Cardiac fibroblast (primary cell): ENCODE results near the gene CDH23.

Source experiments
- DNase-seq, 2 donors: peaks; one replicate each; pipeline versions ENCODE4 v3.0.0 to v3.0.0-alpha.2; 2010; ENCODE audit warnings: low read depth in 2 of 2
- H3K4me3 ChIP-seq, 2 donors: replicated peaks in 1 of 2; 1 replicate in 1 of 2; 2 replicates in 1 of 2; pipeline ENCODE4 v1.5.1; 2011; ENCODE audit warnings: low read depth in 2 of 2, low read length in 2 of 2, mild to moderate bottlenecking in 2 of 2, moderate library complexity in 1 of 2
- TF ChIP-seq, protein P1 (sequence below): IDR thresholded peaks from one replicate; pipeline ENCODE4 v1.5.1; 2011; ENCODE audit warnings: low read depth, mild to moderate bottlenecking, low read length, inconsistent platforms

The CDH23 gene

DNA sequence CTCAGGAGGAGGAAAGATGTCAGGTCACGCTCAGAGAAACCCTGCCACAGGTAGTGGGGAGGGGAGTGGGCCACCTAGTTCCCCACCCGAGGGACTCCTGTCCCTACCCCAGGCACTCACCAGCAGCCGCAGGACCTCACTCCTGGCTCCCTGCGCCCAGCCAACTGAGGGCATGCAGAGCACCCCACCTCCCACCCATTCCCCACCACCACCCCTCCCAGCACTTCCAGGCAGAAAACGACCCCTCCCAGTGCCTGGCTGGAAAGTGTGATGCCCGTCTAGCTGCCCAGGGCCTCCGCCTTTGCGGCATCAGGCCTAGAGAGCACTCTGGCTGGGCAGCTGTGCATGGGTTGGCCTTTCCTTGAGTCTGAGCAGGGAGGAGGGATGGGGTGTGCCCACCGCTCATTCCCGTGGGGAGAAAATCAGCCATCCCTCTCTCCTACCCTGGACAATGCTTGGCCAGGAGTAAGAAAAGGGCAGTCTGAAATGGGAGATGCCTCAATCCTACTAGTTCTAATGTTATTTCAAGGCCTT, 321.5 kb downstream of the CDH23 start:
- no peak for DNase-seq
- TF ChIP-seq, protein P1, sequence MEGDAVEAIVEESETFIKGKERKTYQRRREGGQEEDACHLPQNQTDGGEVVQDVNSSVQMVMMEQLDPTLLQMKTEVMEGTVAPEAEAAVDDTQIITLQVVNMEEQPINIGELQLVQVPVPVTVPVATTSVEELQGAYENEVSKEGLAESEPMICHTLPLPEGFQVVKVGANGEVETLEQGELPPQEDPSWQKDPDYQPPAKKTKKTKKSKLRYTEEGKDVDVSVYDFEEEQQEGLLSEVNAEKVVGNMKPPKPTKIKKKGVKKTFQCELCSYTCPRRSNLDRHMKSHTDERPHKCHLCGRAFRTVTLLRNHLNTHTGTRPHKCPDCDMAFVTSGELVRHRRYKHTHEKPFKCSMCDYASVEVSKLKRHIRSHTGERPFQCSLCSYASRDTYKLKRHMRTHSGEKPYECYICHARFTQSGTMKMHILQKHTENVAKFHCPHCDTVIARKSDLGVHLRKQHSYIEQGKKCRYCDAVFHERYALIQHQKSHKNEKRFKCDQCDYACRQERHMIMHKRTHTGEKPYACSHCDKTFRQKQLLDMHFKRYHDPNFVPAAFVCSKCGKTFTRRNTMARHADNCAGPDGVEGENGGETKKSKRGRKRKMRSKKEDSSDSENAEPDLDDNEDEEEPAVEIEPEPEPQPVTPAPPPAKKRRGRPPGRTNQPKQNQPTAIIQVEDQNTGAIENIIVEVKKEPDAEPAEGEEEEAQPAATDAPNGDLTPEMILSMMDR: no peak
- no peak overlapping the region for H3K4me3 ChIP-seq

DNA sequence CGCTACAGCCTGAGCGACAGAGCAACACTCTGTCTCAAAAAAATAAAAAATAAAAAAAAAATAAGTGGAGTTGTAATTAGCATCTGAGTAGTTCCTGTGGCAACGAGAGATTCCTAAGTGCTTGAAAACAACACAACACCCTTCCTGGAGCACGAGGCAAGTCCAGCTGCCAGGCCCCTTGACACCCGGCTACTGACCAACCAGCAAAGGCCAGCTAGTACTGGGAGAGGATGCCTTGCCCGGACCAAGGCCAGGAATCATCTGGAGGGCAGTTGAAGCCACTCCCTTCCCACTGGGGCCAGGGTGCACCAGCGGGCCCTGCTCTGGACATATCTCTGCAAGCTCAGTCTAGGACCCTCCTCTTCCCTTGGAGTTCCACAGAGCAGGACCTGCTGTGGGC, 322.3 kb downstream of the CDH23 start:
- peak in 1 of 2 donors; percentile 65 for DNase-seq
- TF ChIP-seq, protein P1: no peak
- H3K4me3 ChIP-seq: no peak overlapping the region

DNA sequence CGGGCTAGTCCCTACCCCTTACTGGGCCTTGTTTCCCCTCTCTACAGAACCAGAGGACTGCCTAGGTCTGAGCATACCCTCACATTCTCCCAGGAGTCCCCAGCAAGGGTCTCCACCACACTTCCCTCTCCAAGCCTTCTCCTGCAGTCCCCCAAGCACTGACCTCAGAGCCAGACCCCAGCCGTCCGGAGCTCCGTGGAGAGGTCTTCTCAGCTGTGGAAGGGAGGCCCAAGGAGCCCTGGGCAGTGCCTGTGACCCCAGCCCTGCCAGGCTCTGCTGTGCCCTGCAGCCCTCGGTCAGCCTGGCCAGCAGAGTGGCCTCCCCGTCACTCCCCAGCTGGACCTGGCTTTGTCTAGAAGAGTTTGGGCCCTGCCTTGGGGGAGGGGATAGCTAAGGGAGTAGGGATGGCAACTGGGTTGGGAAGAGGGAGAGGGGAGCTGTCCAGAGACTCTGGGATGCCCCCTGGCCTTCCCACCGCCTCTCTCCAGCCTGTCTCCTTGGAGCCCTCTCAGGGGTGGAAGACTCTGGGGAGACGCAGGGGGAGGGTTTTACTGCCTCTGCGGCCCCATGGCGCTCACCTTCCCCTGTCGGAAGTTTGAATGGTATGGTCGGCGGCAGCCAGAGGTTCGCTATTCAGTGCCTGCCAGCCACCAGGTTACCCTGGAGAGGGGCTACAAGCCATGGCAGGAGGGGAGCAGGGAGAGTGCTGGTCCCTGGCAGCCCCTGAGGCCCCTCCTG, 322.9 kb downstream of the CDH23 start, which contains the start of gene C10orf105:
Gene C10orf105 (minus strand): TSS at position 315 of the 738 bp plus-strand sequence. CDS start 3,441 bp downstream, outside the sequence.
- DNase-seq: no peak
- H3K4me3 ChIP-seq: no peak within 1 kb of the TSS
- TF ChIP-seq, protein P1: no peak

DNA sequence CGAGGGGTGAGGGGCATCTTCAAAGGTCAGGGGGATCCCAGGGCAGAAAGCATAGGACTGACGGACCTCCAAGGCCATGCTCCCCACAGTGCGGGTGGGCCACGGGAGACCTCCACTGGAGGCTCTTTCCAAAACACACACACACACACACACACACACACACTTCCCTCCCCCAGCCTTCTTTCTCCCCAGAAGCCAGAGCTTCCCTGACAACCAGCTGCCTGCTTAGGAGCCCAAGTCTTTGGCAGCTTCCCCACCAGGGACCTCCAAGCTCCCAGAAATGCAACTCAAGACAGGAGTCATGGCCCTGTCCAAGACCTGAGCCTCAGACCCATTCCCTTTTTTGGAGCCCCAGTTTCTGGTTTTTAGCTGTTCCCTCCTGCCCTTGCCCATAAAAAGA, 323.6 kb downstream of the CDH23 start:
- DNase-seq: peak in 1 of 2 donors; percentile 17
- TF ChIP-seq, protein P1: no peak
- no peak overlapping the region for H3K4me3 ChIP-seq

DNA sequence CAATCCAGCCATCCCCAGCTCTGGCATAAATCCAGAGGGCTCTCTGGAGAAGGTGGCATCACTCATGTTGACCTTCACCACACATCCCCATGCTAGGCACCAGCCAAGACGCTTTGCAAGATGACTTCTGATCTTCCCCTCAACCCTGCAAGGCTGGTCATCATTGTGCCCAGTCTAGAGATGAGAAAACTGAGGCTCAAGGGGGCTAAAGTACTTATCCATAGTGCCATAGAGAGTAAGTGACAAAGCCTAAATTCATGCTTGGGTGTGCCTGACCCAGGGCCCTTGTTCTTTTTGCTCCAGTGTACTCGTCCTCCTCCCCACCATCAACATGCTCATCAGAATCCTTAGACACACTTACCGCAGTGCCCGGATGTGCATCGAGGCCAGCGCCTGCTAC, 324.6 kb downstream of the CDH23 start:
- no peak for DNase-seq
- TF ChIP-seq, protein P1: no peak
- no peak overlapping the region for H3K4me3 ChIP-seq

DNA sequence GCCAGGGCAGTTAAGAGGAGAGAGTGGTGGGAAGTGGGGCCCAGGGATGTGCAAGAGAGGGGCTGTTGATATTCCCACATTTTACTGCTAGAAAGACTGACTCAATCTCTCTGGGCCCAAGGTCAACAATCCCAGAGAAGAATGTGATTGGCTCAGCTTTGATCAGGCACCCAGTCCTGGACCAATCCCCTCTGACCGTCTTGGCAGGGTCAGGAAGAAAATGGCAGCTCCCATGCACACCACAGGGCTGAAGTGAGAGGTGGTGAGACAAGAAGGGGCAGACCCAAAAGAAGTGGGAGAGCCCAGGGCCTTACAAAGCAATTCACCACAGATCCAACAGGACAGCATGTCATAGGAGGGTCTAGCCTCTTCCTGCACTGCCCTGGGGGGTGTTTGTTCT, 326.1 kb downstream of the CDH23 start:
- H3K4me3 ChIP-seq: no peak overlapping the region
- no peak for DNase-seq
- TF ChIP-seq, protein P1: no peak
